ENCODE data around the gene DPP10.

Gene DPP10

DNA sequence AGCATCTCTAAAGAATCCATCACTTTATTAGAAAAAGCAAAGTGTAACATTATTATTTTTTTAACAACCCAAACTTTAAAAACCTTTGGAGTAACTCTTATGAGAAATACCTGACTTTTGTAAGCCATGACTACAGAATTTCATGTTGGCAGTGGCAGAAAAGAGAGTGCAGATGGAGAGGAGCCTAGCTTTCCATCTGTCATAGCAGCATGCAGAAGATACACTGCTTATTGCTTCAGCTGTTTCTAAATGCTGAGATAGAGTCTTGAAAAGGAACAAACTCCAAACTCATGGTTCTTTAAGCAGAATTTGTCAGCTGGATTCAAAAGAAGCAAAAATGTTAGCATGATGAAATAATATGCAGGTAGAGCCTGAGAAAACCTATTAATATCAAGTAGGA is 1130.3 kb downstream of the DPP10 start:
- no peak overlapping the region for H3K27ac ChIP-seq (ENCODE audit: low read length)
- no peak overlapping the region for H3K4me3 ChIP-seq (ENCODE audit: low read length in 2 of 2)
- H3K27me3 ChIP-seq (ENCODE audit: control insufficient read depth in 1 of 2, insufficient read depth in 2 of 2, low read length in 2 of 2): no peaks in the 10 kb centered on the region
- H3K36me3 ChIP-seq (ENCODE audit: control insufficient read depth in 2 of 2, insufficient read depth in 2 of 2, low read length in 2 of 2): no peaks in the 10 kb centered on the region
- no peak overlapping the region for H3K9ac ChIP-seq (ENCODE audit: low read length in 2 of 2)
- no peaks in the 10 kb centered on the region for H3K9me3 ChIP-seq (ENCODE audit: control insufficient read depth in 2 of 2, low read length in 2 of 2)
- H3K4me1 ChIP-seq (ENCODE audit: control insufficient read depth, insufficient read depth, low read length): no peaks in the 10 kb centered on the region

DNA sequence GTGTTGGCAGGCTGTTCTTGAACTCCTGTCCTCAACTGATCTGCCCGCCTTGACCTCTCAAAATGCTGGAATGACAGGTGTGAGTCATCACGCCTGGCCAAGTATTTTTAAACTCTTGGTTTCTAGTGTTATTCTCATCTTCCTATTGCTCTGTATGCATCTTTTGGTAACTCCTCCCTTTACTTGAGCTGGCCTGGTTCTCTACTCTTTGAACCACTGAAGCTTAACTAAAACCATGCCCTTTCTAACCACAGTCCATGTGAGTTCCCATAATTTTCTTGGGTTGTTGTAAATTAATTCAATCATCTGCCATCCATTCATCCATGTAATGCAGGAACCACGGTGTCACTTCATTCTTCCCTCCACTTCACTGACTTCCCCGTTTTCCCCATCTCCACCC is 1131.3 kb downstream of the DPP10 start:
- Histone ChIP-seq H3K4me1 (ENCODE audit: control insufficient read depth, insufficient read depth, low read length) (no peaks in the 10 kb centered on the region), H3K4me3 (ENCODE audit: low read length in 2 of 2) (no peak overlapping the region), H3K27me3 (ENCODE audit: control insufficient read depth in 1 of 2, insufficient read depth in 2 of 2, low read length in 2 of 2) (no peaks in the 10 kb centered on the region), H3K9me3 (ENCODE audit: control insufficient read depth in 2 of 2, low read length in 2 of 2) (no peaks in the 10 kb centered on the region), H3K36me3 (ENCODE audit: control insufficient read depth in 2 of 2, insufficient read depth in 2 of 2, low read length in 2 of 2) (no peaks in the 10 kb centered on the region), H3K9ac (ENCODE audit: low read length in 2 of 2) (no peak overlapping the region), H3K27ac (ENCODE audit: low read length) (no peak overlapping the region)

DNA sequence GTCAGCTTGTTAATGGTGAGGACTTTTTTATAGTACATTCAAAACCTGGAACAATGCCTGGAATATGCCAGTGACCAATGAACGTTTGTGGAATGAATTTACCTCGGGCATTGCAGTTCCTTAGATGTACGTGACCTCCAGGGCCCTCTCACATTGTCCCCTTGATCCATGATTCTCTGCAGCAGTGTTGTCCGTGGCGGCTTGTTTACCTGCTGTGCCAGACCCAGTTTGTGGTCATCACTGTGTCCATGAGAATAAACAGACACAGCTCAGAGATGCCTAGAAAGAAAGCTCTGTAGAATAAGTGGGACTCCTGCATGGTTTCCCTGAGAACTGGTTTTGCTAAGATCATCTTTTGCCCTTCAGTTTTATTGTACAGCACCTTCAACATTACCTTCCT is 1132.2 kb downstream of the DPP10 start:
- Histone ChIP-seq H3K9ac (ENCODE audit: low read length in 2 of 2) (no peak overlapping the region), H3K27me3 (ENCODE audit: control insufficient read depth in 1 of 2, insufficient read depth in 2 of 2, low read length in 2 of 2) (no peaks in the 10 kb centered on the region), H3K9me3 (ENCODE audit: control insufficient read depth in 2 of 2, low read length in 2 of 2) (no peaks in the 10 kb centered on the region), H3K27ac (ENCODE audit: low read length) (no peak overlapping the region), H3K4me1 (ENCODE audit: control insufficient read depth, insufficient read depth, low read length) (no peaks in the 10 kb centered on the region), H3K36me3 (ENCODE audit: control insufficient read depth in 2 of 2, insufficient read depth in 2 of 2, low read length in 2 of 2) (no peaks in the 10 kb centered on the region), H3K4me3 (ENCODE audit: low read length in 2 of 2) (no peak overlapping the region)

DNA sequence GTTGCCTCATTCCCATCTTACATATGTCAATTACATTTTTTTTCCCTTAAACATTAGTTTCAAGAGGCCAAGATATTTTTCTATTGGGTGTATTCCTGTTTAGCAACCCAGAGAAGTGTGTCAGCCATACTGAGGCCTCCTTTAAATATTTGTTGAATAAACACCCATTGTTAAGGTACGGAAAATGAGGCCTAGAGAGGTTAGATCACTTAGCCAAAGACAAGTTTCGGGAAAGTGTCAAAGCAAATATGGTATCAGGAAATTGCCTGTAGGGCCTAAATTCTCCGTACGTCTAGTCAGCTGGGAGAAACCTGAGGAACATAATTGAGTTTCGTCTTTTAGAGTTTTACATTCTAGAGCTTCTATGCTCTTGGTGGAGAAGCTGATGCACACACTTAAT is 1138.3 kb downstream of the DPP10 start:
- Histone ChIP-seq H3K9me3 (ENCODE audit: control insufficient read depth in 2 of 2, low read length in 2 of 2) (no peaks in the 10 kb centered on the region), H3K27ac (ENCODE audit: low read length) (no peak overlapping the region), H3K9ac (ENCODE audit: low read length in 2 of 2) (no peak overlapping the region), H3K4me1 (ENCODE audit: control insufficient read depth, insufficient read depth, low read length) (no peaks in the 10 kb centered on the region), H3K4me3 (ENCODE audit: low read length in 2 of 2) (no peak overlapping the region), H3K36me3 (ENCODE audit: control insufficient read depth in 2 of 2, insufficient read depth in 2 of 2, low read length in 2 of 2) (no peaks in the 10 kb centered on the region), H3K27me3 (ENCODE audit: control insufficient read depth in 1 of 2, insufficient read depth in 2 of 2, low read length in 2 of 2) (no peaks in the 10 kb centered on the region)

DNA sequence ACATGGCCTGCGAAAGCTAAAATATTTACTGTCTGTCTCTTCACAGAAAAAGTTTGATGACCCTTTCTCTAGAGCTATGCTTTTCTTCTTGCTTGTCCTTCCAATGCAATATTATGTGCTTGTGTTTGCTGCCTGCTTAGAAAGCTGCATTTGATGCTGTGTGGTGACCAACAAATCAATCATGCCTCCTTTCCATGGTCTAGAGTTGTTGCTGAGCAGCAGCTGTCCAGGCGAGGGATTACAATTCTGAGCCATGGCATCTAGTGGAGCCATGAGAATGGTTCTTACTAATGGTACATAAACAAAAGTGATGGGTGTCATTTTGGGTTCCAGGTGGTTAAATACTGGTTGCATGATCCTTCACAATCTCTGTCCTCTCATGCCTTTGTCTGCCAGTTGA is 1142.1 kb downstream of the DPP10 start:
- Histone ChIP-seq H3K27me3 (ENCODE audit: control insufficient read depth in 1 of 2, insufficient read depth in 2 of 2, low read length in 2 of 2) (no peaks in the 10 kb centered on the region), H3K4me1 (ENCODE audit: control insufficient read depth, insufficient read depth, low read length) (no peaks in the 10 kb centered on the region), H3K4me3 (ENCODE audit: low read length in 2 of 2) (no peak overlapping the region), H3K9ac (ENCODE audit: low read length in 2 of 2) (no peak overlapping the region), H3K27ac (ENCODE audit: low read length) (no peak overlapping the region), H3K9me3 (ENCODE audit: control insufficient read depth in 2 of 2, low read length in 2 of 2) (no peaks in the 10 kb centered on the region), H3K36me3 (ENCODE audit: control insufficient read depth in 2 of 2, insufficient read depth in 2 of 2, low read length in 2 of 2) (no peaks in the 10 kb centered on the region)

DNA sequence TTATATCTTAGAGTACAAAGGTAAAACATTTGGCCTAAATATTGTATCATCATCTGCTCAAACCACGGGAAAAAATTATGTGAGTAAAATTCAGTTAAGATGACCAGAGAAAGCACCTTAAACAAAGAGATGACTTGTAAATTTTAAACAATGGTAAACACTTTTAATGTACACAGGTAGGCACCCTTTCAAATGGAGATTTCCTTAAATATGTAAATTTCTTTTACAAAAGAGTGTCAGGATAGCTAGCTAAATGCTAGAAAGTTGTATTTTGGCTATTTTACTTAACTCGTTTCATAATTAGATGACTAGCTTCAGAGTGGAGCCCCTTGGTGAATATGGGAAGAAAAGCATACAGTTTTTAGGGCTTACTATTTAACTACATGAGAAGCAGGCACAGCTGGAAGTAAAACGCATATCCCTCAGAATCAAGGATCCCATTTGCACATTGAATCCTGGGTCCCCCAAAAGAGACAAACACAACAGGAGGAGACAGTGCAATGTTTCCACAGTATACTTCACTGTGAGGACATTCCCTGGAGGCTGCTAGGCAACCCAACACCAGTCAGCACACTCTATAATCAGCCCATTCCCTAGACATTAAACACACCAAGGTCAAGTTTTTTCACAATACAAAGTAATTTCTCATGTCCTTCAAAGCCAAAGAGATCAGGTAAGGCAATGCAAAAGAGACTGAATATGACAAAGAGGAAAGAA is 1154.4 kb downstream of the DPP10 start:
- H3K27ac ChIP-seq (ENCODE audit: low read length): no peak overlapping the region
- no peak overlapping the region for H3K4me3 ChIP-seq (ENCODE audit: low read length in 2 of 2)
- H3K36me3 ChIP-seq (ENCODE audit: control insufficient read depth in 2 of 2, insufficient read depth in 2 of 2, low read length in 2 of 2): no peaks in the 10 kb centered on the region
- H3K27me3 ChIP-seq (ENCODE audit: control insufficient read depth in 1 of 2, insufficient read depth in 2 of 2, low read length in 2 of 2): no peaks in the 10 kb centered on the region
- no peaks in the 10 kb centered on the region for H3K9me3 ChIP-seq (ENCODE audit: control insufficient read depth in 2 of 2, low read length in 2 of 2)
- no peak overlapping the region for H3K9ac ChIP-seq (ENCODE audit: low read length in 2 of 2)
- H3K4me1 ChIP-seq (ENCODE audit: control insufficient read depth, insufficient read depth, low read length): no peaks in the 10 kb centered on the region

DNA sequence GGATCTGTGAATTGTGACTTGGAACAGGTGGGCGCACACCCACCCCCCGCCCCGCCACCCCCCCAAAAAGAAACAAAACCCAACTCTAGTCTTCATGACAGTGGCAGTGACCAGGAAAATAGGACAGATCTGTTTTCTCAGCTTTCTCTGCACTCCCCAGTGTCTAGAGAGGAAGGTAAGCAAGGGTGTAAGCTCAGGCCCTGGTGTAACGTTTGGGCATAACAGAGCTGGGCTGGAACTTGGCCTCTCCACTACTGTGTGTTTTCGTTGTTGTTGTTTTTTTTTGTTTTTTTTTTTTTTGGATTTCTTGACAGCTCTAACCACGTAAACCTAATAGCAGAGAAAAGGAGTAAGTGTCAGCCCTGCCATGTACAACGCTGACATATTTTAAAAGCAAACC is 1160.8 kb downstream of the DPP10 start:
- Histone ChIP-seq H3K9ac (ENCODE audit: low read length in 2 of 2) (no peak overlapping the region), H3K4me3 (ENCODE audit: low read length in 2 of 2) (no peak overlapping the region), H3K27me3 (ENCODE audit: control insufficient read depth in 1 of 2, insufficient read depth in 2 of 2, low read length in 2 of 2) (no peaks in the 10 kb centered on the region), H3K9me3 (ENCODE audit: control insufficient read depth in 2 of 2, low read length in 2 of 2) (no peaks in the 10 kb centered on the region), H3K36me3 (ENCODE audit: control insufficient read depth in 2 of 2, insufficient read depth in 2 of 2, low read length in 2 of 2) (no peaks in the 10 kb centered on the region), H3K4me1 (ENCODE audit: control insufficient read depth, insufficient read depth, low read length) (no peaks in the 10 kb centered on the region), H3K27ac (ENCODE audit: low read length) (no peak overlapping the region)

DNA sequence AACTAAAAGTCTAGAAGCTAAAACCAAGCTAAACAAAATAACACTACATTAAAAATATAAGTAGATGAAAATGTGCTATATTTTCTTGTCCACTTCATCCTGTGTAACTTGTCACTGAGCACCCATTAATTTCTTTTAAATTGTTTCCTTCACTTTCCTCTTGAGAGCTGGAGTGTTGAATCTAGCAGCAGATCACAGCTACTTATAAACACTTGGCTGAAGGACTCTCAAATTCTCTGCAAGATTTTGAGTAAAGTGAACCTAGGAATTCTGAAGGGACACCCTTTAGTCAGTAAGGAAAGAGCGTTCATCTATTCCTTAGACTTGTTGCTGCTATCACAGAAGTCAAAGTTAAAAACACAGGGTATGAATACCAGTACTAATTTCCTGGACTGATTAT is 1163.9 kb downstream of the DPP10 start:
- Histone ChIP-seq H3K27me3 (ENCODE audit: control insufficient read depth in 1 of 2, insufficient read depth in 2 of 2, low read length in 2 of 2) (no peaks in the 10 kb centered on the region), H3K36me3 (ENCODE audit: control insufficient read depth in 2 of 2, insufficient read depth in 2 of 2, low read length in 2 of 2) (no peaks in the 10 kb centered on the region), H3K4me3 (ENCODE audit: low read length in 2 of 2) (no peak overlapping the region), H3K4me1 (ENCODE audit: control insufficient read depth, insufficient read depth, low read length) (no peaks in the 10 kb centered on the region), H3K9me3 (ENCODE audit: control insufficient read depth in 2 of 2, low read length in 2 of 2) (no peaks in the 10 kb centered on the region), H3K27ac (ENCODE audit: low read length) (no peak overlapping the region), H3K9ac (ENCODE audit: low read length in 2 of 2) (no peak overlapping the region)

DNA sequence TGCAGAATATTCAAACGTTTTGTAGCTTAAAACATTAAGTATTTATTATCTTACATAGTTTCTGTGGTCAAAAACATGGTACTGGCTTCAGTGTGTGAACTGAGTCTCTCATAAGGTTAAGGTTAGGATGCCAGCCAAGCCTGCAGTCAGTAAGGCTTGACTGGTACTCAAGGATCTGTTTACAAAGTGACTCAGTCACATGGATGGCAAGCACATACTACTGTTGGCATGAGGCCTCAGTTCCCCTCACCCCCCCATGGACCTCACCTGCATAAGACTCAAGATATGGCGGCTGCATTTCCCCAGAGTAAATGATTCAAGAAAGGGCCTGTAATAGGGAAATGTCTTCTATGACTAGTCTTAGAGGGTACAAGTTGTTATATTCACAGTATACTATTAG is 1167.5 kb downstream of the DPP10 start:
- Histone ChIP-seq H3K9me3 (ENCODE audit: control insufficient read depth in 2 of 2, low read length in 2 of 2) (no peaks in the 10 kb centered on the region), H3K4me3 (ENCODE audit: low read length in 2 of 2) (no peak overlapping the region), H3K36me3 (ENCODE audit: control insufficient read depth in 2 of 2, insufficient read depth in 2 of 2, low read length in 2 of 2) (no peaks in the 10 kb centered on the region), H3K9ac (ENCODE audit: low read length in 2 of 2) (no peak overlapping the region), H3K4me1 (ENCODE audit: control insufficient read depth, insufficient read depth, low read length) (no peaks in the 10 kb centered on the region), H3K27me3 (ENCODE audit: control insufficient read depth in 1 of 2, insufficient read depth in 2 of 2, low read length in 2 of 2) (no peaks in the 10 kb centered on the region), H3K27ac (ENCODE audit: low read length) (no peak overlapping the region)

DNA sequence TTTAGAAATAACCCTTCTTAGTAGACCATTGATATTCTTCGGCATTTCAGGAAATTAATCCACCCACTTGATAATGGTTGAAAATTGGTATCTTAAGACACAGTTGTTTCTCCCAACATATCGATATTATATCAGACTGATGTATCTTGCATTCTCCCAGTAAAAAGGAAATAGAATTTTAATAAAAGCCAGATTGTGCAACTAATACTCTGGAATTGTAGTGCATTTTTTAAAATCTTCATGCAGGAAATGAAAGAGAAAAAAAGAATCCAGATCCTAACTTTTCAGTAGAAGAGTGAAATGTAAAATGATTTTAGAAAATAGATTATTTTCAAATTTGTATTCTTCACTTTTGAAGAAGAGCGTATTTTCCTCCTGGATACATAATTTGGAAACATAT is 1168.4 kb downstream of the DPP10 start:
- Histone ChIP-seq H3K27me3 (ENCODE audit: control insufficient read depth in 1 of 2, insufficient read depth in 2 of 2, low read length in 2 of 2) (no peaks in the 10 kb centered on the region), H3K36me3 (ENCODE audit: control insufficient read depth in 2 of 2, insufficient read depth in 2 of 2, low read length in 2 of 2) (no peaks in the 10 kb centered on the region), H3K9me3 (ENCODE audit: control insufficient read depth in 2 of 2, low read length in 2 of 2) (no peaks in the 10 kb centered on the region), H3K9ac (ENCODE audit: low read length in 2 of 2) (no peak overlapping the region), H3K4me3 (ENCODE audit: low read length in 2 of 2) (no peak overlapping the region), H3K4me1 (ENCODE audit: control insufficient read depth, insufficient read depth, low read length) (no peaks in the 10 kb centered on the region), H3K27ac (ENCODE audit: low read length) (no peak overlapping the region)

DNA sequence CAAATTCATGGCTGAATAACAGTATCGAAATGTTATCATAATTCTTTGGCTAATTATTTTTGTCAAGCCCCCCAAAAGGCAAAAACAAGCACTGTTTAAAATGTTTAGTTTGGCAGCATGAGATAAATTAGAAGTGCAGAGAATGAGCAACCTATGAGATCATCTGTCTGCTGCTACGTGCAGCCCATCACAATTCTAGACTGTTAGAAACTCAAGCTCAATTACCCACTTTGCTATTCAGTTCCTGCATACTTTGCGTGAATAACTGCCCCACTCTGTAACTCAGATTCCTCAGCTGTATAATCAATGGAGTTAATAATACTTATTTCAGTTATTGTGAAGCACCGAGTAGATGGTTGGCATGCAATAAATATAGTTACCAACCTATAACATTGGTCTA is 1181.9 kb downstream of the DPP10 start:
- Histone ChIP-seq H3K4me3 (ENCODE audit: low read length in 2 of 2) (no peak overlapping the region), H3K27me3 (ENCODE audit: control insufficient read depth in 1 of 2, insufficient read depth in 2 of 2, low read length in 2 of 2) (no peaks in the 10 kb centered on the region), H3K9ac (ENCODE audit: low read length in 2 of 2) (no peak overlapping the region), H3K27ac (ENCODE audit: low read length) (no peak overlapping the region), H3K4me1 (ENCODE audit: control insufficient read depth, insufficient read depth, low read length) (no peaks in the 10 kb centered on the region), H3K36me3 (ENCODE audit: control insufficient read depth in 2 of 2, insufficient read depth in 2 of 2, low read length in 2 of 2) (no peaks in the 10 kb centered on the region), H3K9me3 (ENCODE audit: control insufficient read depth in 2 of 2, low read length in 2 of 2) (no peaks in the 10 kb centered on the region)
